DMS 273 (cell line): ENCODE data around the gene P2RY14.
A peak's percentile ranks its signal among the peaks of the same experiment; 100 is the strongest.

ENCODE experiments used
- DNase-seq: peaks from one replicate; lab custom pipeline; 2025; ENCODE audit not compliant: unreplicated experiment; lab: John Stamatoyannopoulos, UW

Gene P2RY14

GRCh38 chr3:151216641-151217607 lies 61.4 kb downstream of the P2RY14 start:
- no peak for DNase-seq

GRCh38 chr3:151214459-151214858 lies 63.9 kb downstream of the P2RY14 start:
- DNase-seq: no peak

GRCh38 chr3:151213881-151214280 lies 64.5 kb downstream of the P2RY14 start:
- no peak for DNase-seq

- DNase-seq: no peak
These were observed 65.2 kb downstream of the P2RY14 start for GRCh38 chr3:151213151-151213550.

GRCh38 chr3:151210676-151211381 lies 67.5 kb downstream of the P2RY14 start:
- DNase-seq: peak; percentile 10

- no peak for DNase-seq
These were observed 68.7 kb downstream of the P2RY14 start for GRCh38 chr3:151209654-151210053.

- DNase-seq: no peak
These were observed 72.1 kb downstream of the P2RY14 start for GRCh38 chr3:151206201-151206600.

- DNase-seq: no peak
These were observed 72.9 kb downstream of the P2RY14 start for GRCh38 chr3:151205482-151205881.

GRCh38 chr3:151204530-151205402 lies 73.6 kb downstream of the P2RY14 start:
- no peak for DNase-seq

- DNase-seq: no peak
These were observed 75.3 kb downstream of the P2RY14 start, which contains the start of gene GPR171 for GRCh38 chr3:151203051-151203420. Gene GPR171, minus strand, starts transcription at chr3:151203216. Its CDS starts 3,830 bp downstream, at chr3:151199386.

- no peak for DNase-seq
These were observed 77.2 kb downstream of the P2RY14 start for GRCh38 chr3:151201051-151201730.

- DNase-seq: peak; percentile 15
These were observed 77.8 kb downstream of the P2RY14 start for GRCh38 chr3:151200586-151200985.

GRCh38 chr3:151199554-151200438 lies 78.5 kb downstream of the P2RY14 start:
- no peak for DNase-seq

GRCh38 chr3:151198849-151199248 lies 79.5 kb downstream of the P2RY14 start:
- no peak for DNase-seq

- no peak for DNase-seq
These were observed 80.2 kb downstream of the P2RY14 start for GRCh38 chr3:151197981-151198767.

GRCh38 chr3:151197228-151197627 lies 81.1 kb downstream of the P2RY14 start:
- DNase-seq: no peak

- no peak for DNase-seq
These were observed 81.9 kb downstream of the P2RY14 start for GRCh38 chr3:151196434-151196833.

GRCh38 chr3:151195826-151196225 lies 82.5 kb downstream of the P2RY14 start:
- no peak for DNase-seq

- no peak for DNase-seq
These were observed 85.8 kb downstream of the P2RY14 start for GRCh38 chr3:151192545-151192944.
